Endothelial cell of umbilical vein (primary cell): ENCODE data around the gene PTCHD4. TPM values are rescaled to one million over a fixed set of nuclear protein-coding genes. Genes with fewer than 3 reads are reported as not detected.

ENCODE experiments used
- BruUV-seq: library from RNA; stranded (reverse); fragments of 400-500 nt; replicated peaks from 2 replicates; lab custom pipeline; 2021; lab: Mats Ljungman, UMichigan
- CTCF ChIA-PET: fragments of 300-600, 350-600 bp; sonication (Branson Sonifier 250); formaldehyde crosslinking; loops from one replicate; lab custom pipeline; 2021; ENCODE audit warnings: antibody characterized with exemption, inconsistent platforms; lab: Charles Lee
- POLR2A ChIA-PET: fragments of 300-600, 350-600 bp; sonication (Branson Sonifier 250); formaldehyde crosslinking; loops from one replicate; lab custom pipeline; 2021; ENCODE audit warnings: antibody characterized with exemption, inconsistent platforms; lab: Charles Lee
- DNase-seq: peaks from one replicate; pipeline ENCODE4 v3.0.0-alpha.2; 2011; ENCODE audit warnings: low read depth, low spot score
- FAIRE-seq: peaks from 2 replicates; lab custom pipeline; 2011; peaks lifted over from hg19 to GRCh38; lab: Jason Lieb, UNC
- H2AFZ ChIP-seq: 2 replicates; pipeline ENCODE4 v1.6.0; 2012; ENCODE audit warnings: low read depth, low read length, control low read depth, inconsistent platforms
- H3K27ac ChIP-seq: 2 replicates; pipeline ENCODE4 v1.5.1; 2011; ENCODE audit warnings: low read depth, mild to moderate bottlenecking, control low read depth, low read length, moderate library complexity; ENCODE audit not compliant: insufficient read depth
- H3K27me3 ChIP-seq, 2 experiments: 2 replicates each; pipeline versions ENCODE4 v1.6.0 to v1.6.1; 2011; ENCODE audit warnings: low read length in 2 of 2, mixed read lengths in 1 of 2; ENCODE audit not compliant: control insufficient read depth in 2 of 2, insufficient read depth in 2 of 2
- H3K36me3 ChIP-seq, 2 experiments: 2 replicates in 1 of 2; 3 replicates in 1 of 2; pipeline ENCODE4 v1.5.1; 2011; ENCODE audit warnings: low read length in 2 of 2, mild to moderate bottlenecking in 1 of 2, moderate library complexity in 1 of 2; ENCODE audit not compliant: control insufficient read depth in 2 of 2, insufficient read depth in 2 of 2; ENCODE audit errors: extremely low read depth in 1 of 2
- H3K4me1 ChIP-seq: 3 replicates; pipeline ENCODE4 v1.5.1; 2011; ENCODE audit warnings: mild to moderate bottlenecking, low read length; ENCODE audit not compliant: control insufficient read depth, insufficient read depth; ENCODE audit errors: extremely low read depth
- H3K4me2 ChIP-seq: 2 replicates; pipeline ENCODE4 v1.6.1; 2011; ENCODE audit warnings: low read length, control low read depth, mixed read lengths; ENCODE audit not compliant: insufficient read depth
- H3K4me3 ChIP-seq, 3 experiments: fragments of 200-600 bp in 1 of 3; sonication (generic), shearing (Covaris generic) in 1 of 3; replicated peaks in 1 of 3; 2 replicates each; pipeline ENCODE4 v1.5.1; 2011 to 2016; ENCODE audit warnings: control low read depth in 3 of 3, low read length in 3 of 3, mild to moderate bottlenecking in 2 of 3, inconsistent platforms in 1 of 3, low read depth in 1 of 3, moderate library complexity in 1 of 3; ENCODE audit not compliant: insufficient read depth in 1 of 3
- H3K79me2 ChIP-seq: 2 replicates; pipeline ENCODE4 v1.6.0; 2012; ENCODE audit warnings: low read length, inconsistent platforms; ENCODE audit not compliant: control insufficient read depth, insufficient read depth
- H3K9ac ChIP-seq: replicated peaks from 2 replicates; pipeline ENCODE3; 2011; ENCODE audit warnings: low read length, control low read depth; ENCODE audit not compliant: insufficient read depth; ENCODE audit errors: extremely low read depth
- H3K9me1 ChIP-seq: replicated peaks from 3 replicates; pipeline ENCODE4 v1.6.0; 2011; ENCODE audit warnings: mild to moderate bottlenecking, low read length; ENCODE audit not compliant: control insufficient read depth, insufficient read depth; ENCODE audit errors: extremely low read depth
- H3K9me3 ChIP-seq: replicated peaks from 2 replicates; pipeline ENCODE4 v1.5.1; 2012; ENCODE audit warnings: low read length, inconsistent platforms; ENCODE audit not compliant: control insufficient read depth, insufficient read depth
- H4K20me1 ChIP-seq: replicated peaks from 2 replicates; pipeline ENCODE3; 2011; ENCODE audit warnings: mild to moderate bottlenecking, low read length; ENCODE audit not compliant: control insufficient read depth, insufficient read depth; ENCODE audit errors: extremely low read depth
- CTCF ChIP-seq, 2 donors: IDR thresholded peaks; 1 replicate in 1 of 2; 2 replicates in 1 of 2; pipeline ENCODE4 v1.5.1; 2011; ENCODE audit warnings: low read length in 2 of 2, mild to moderate bottlenecking in 2 of 2, moderate library complexity in 2 of 2, control low read depth in 1 of 2, inconsistent platforms in 1 of 2, low read depth in 1 of 2; ENCODE audit not compliant: insufficient read depth in 1 of 2; ENCODE audit errors: extremely low read depth in 1 of 2
- EZH2 ChIP-seq: IDR thresholded peaks from 2 replicates; pipeline ENCODE4 v1.6.1; 2012; ENCODE audit warnings: borderline replicate concordance, low read depth, mild to moderate bottlenecking, moderate library complexity, low read length, inconsistent platforms; ENCODE audit not compliant: severe bottlenecking
- FOS ChIP-seq: IDR thresholded peaks from 2 replicates; pipeline ENCODE4 v1.6.1; 2011; ENCODE audit warnings: mild to moderate bottlenecking, low read length, moderate library complexity, borderline replicate concordance; ENCODE audit not compliant: insufficient read depth
- GATA2 ChIP-seq: IDR thresholded peaks from 2 replicates; pipeline ENCODE4 v1.7.0; 2011; ENCODE audit warnings: low read depth, mild to moderate bottlenecking, moderate library complexity, mixed read lengths, low read length; ENCODE audit not compliant: insufficient read length, insufficient read depth
- JUN ChIP-seq: IDR thresholded peaks from 2 replicates; pipeline ENCODE4 v1.6.1; 2011; ENCODE audit warnings: borderline replicate concordance, low read depth; ENCODE audit not compliant: insufficient read length, insufficient read depth
- MYC ChIP-seq: IDR thresholded peaks from one replicate; pipeline ENCODE4 v1.6.1; 2011; ENCODE audit warnings: mild to moderate bottlenecking, low read depth, low read length
- POLR2A ChIP-seq: IDR thresholded peaks from 2 replicates; pipeline ENCODE4 v1.6.1; 2012; ENCODE audit warnings: low read depth, mild to moderate bottlenecking, control low read depth, low read length
- POLR2AphosphoS5 ChIP-seq: IDR thresholded peaks from 2 replicates; pipeline ENCODE4 v1.6.1; 2012; ENCODE audit warnings: low read depth, mild to moderate bottlenecking, control low read depth, low read length, moderate library complexity; ENCODE audit not compliant: insufficient read depth
- dilution Hi-C: fragments of 300-500 bp; cut with MboI; formaldehyde crosslinking; loops from one replicate; pipeline ENCODE4 v1.15.0; 2019; ENCODE audit warnings: low sequenced_read_pairs; ENCODE audit not compliant: extremely low pct_ligation_motif_present
- intact Hi-C: fragments of 100-400 bp; cut with micrococcal nuclease; formaldehyde crosslinking; loops from one replicate; pipeline ENCODE4 v1.10.0; 2022
- polyA plus RNA-seq, 4 experiments: library from polyadenylated mRNA; depleted of rRNA in 3 of 4; stranded (reverse) in 3 of 4; unstranded in 1 of 4; fragments of >200 nt; gene quantifications; 2 replicates each; pipeline versions ENCODE4 v1.2.1 to v1.2.3, GENCODE V29; 2011 to 2012; ENCODE audit warnings: missing spikeins in 1 of 4
- total RNA-seq: library from RNA; stranded (reverse); gene quantifications from 2 replicates; pipeline ENCODE4 v1.2.3, GENCODE V29; 2021
- TF ChIP-seq, protein P1 (sequence below): IDR thresholded peaks from 2 replicates; pipeline ENCODE4 v1.6.1; 2011; ENCODE audit not compliant: insufficient read depth, insufficient read length

PTCHD4 gene
- total and polyA plus RNA-seq, 2 donors (not counting 3 experiments of a cell fraction or from before 2014, with no cell fraction given) = 1.3 to 2.0 TPM

GRCh38 chr6:48092550-48093217 is 18.3 kb downstream of the PTCHD4 start:
- no peaks in the 10 kb centered on the region for H4K20me1 ChIP-seq
- no peak overlapping the region for H3K9ac ChIP-seq
- intact Hi-C loops = loop anchor here (10.0 kb wide), 1 partner anchor 458 kb away; no protein-coding TSS in a partner anchor
- no peak overlapping the region for H2AFZ ChIP-seq
- POLR2A ChIA-PET = no interaction called here
- H3K27ac ChIP-seq = no peak overlapping the region
- CTCF ChIA-PET = no interaction called here
- DNase-seq = no peak
- no peaks in the 10 kb centered on the region for H3K36me3 ChIP-seq
- H3K9me1 ChIP-seq = no peaks in the 10 kb centered on the region
- H3K79me2 ChIP-seq = peaks cover 2% of the 10 kb centered on the region
- FAIRE-seq = no peak
- dilution Hi-C loops = no loop called here
- H3K9me3 ChIP-seq = no peaks in the 10 kb centered on the region
- H3K4me1 ChIP-seq = no peaks in the 10 kb centered on the region
- no TSS peak for BruUV-seq
- H3K4me3 ChIP-seq = no peak overlapping the region
- no peak for TF ChIP-seq POLR2AphosphoS5
- no peak for TF ChIP-seq EZH2
- TF ChIP-seq POLR2A = no peak
- TF ChIP-seq, protein P1, sequence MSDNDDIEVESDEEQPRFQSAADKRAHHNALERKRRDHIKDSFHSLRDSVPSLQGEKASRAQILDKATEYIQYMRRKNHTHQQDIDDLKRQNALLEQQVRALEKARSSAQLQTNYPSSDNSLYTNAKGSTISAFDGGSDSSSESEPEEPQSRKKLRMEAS = no peak
- TF ChIP-seq GATA2 = no peak
- no peak overlapping the region for H3K4me2 ChIP-seq
- no peaks in the 10 kb centered on the region for H3K27me3 ChIP-seq

GRCh38 chr6:48090546-48090945 is 20.5 kb downstream of the PTCHD4 start:
- H2AFZ ChIP-seq = no peak overlapping the region
- H3K9me1 ChIP-seq = no peaks in the 10 kb centered on the region
- intact Hi-C loops (loop anchor here (10.0 kb wide), 1 partner anchor 456 kb away; no protein-coding TSS in a partner anchor), dilution Hi-C loops (no loop called here)
- no peaks in the 10 kb centered on the region for H3K4me1 ChIP-seq
- H3K9ac ChIP-seq = no peak overlapping the region
- no peak overlapping the region for H3K4me3 ChIP-seq
- TF ChIP-seq POLR2AphosphoS5 (no peak), CTCF (IDR thresholded peaks at IDR 0.05; ENCODE audit: extremely low read depth in 1 of 2, insufficient read depth in 1 of 2, low read depth in 1 of 2, low read length in 2 of 2) (no peak), JUN (no peak), GATA2 (no peak), MYC (no peak), EZH2 (no peak), POLR2A (no peak), FOS (no peak)
- TF ChIP-seq, protein P1 = no peak
- FAIRE-seq = no peak
- POLR2A ChIA-PET = no interaction called here
- H3K27me3 ChIP-seq = no peaks in the 10 kb centered on the region
- no peaks in the 10 kb centered on the region for H3K9me3 ChIP-seq
- H3K36me3 ChIP-seq = no peaks in the 10 kb centered on the region
- BruUV-seq = no TSS peak
- H4K20me1 ChIP-seq = no peaks in the 10 kb centered on the region
- no peak overlapping the region for H3K4me2 ChIP-seq
- no peak overlapping the region for H3K27ac ChIP-seq
- CTCF ChIA-PET = no interaction called here
- DNase-seq = no peak
- no peaks in the 10 kb centered on the region for H3K79me2 ChIP-seq
